Skeletal muscle cell (primary cell): ENCODE results near the gene NT5E.
A peak's percentile ranks its signal among the peaks of the same experiment; 100 is the strongest.

ENCODE experiments used
- DNase-seq: peaks from one replicate; pipeline ENCODE4 v3.0.0-alpha.2; 2010; ENCODE audit warnings: low read depth
- H3K4me3 ChIP-seq: 2 replicates; pipeline ENCODE4 v1.5.1; 2011; ENCODE audit warnings: low read depth, mild to moderate bottlenecking, control low read depth, low read length, moderate library complexity

The NT5E gene

DNA sequence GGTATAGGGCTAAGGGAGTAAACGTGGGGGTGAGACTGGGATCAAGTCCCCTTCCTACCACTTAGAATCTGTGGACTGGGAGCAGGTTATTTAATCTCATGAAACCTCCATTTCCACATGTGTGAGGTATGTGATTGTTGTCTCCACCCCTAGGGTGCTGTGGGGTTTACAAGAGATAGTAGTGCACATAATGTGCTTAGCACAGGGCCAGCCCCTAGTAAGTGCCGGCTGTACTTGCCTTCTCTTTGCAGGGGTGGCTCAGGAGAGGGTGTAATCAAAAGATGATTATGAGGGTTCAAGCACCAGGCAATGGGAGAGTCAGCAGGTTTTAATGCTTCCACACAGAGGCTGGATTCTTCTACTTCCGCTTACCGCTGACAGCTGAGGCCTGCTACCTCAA is 6.9 kb downstream of the NT5E start:
- DNase-seq: no peak
- no peak overlapping the region for H3K4me3 ChIP-seq

DNA sequence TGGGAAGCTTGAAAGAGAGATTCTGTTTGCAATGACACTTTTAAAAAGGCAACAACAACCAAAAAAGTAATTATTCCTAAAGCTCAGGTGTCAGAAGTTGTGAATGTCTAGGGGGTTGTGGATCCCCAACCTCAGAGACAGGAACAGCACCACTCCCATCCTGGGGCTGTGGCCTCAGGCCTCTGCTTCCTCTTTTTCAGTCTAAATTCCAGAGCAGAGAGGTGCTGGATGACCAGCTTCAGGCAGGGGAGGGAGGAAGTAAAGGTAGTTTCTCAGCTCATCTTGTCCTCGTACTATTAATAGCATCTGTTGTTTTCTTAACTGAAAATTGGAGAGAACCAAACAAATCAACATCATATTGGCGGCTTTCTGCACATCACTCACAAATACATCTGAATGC is 8.3 kb downstream of the NT5E start:
- H3K4me3 ChIP-seq: no peak overlapping the region
- DNase-seq: no peak

DNA sequence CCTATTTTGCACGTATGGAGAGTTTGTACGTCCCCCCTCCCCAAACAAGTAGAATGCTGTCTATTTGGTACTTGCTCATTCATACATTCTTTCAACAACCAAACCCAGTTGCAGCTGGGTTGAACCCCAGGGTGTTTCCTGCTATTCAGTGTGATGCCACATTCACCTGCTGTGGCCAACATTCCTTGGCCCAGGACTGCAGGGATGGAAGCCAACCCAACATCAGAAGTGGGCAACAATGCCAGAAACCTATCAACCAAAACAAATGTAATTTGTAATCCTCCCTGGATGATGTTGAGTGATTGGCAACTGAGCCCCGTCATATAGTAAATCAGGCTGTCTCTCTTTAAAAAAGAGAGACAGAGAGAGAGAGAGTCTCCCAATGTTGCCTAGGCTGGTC is 8.9 kb downstream of the NT5E start:
- DNase-seq: no peak
- no peak overlapping the region for H3K4me3 ChIP-seq

DNA sequence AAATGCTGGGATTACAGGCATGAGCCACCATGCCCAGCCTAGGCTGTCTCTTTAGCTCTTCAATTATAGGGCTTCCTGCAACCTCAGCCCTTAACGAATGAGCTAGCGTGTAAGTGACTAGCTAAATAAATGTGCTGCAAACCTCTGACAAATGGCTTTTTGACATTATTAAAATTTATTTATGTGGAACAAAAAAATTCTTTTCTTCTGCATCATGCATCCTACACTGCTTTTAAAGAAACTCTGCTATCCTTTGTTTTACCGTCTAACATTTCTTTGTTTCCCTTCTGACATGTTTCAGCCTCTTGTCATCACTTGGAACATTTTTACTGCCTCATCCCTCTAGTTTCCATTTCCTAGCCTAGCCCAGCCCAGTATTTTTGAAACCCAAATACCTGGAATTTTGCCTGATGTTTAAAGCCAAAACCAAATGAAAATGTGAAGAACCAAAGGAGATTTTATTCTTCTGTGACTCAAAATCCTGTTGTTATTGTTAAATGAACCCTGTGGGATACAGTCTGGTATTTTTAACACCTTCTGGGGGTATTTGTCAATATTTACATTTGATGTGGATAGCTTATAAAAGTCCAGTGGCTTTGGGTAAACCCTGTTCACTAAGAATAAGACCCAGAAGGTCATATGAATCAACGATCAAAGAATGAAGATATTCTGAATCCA is 9.5 kb downstream of the NT5E start:
- H3K4me3 ChIP-seq: no peak overlapping the region
- peak; percentile 83 for DNase-seq

DNA sequence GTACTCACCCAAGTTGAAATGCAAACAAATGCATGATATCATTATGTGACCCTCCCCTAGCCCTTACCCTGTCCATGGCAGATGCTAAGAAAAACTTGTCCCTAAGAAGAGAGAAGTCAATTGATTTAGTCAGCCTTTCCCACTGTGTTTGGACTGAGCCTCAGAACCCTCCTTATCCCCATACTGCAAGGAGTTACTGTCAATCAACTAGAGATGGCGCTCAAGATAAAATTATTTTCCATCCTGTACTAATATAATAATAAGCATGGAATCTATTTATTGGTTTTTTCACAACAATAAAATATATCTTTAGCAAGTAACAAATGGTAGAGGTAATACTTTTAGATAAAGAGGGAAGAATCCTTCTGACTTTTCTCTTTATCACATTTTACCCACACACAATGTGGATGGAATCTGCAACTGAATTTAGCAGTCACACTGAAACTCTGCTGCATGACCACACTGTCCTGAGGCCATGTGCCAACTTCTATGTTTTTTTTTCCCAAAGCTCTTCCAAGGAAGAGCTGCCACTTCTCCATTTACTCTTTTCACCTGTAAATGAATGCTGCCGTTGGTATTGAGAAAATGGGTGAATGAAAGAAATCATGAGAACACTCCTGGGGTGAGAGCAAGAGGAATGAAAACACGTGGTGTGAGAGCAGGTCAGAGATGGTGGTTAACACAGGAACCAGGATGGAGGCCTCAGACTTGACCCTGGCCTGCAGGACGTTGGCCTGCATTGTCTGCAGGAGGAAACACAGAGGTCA is 10.5 kb downstream of the NT5E start:
- no peak for DNase-seq
- no peak overlapping the region for H3K4me3 ChIP-seq

DNA sequence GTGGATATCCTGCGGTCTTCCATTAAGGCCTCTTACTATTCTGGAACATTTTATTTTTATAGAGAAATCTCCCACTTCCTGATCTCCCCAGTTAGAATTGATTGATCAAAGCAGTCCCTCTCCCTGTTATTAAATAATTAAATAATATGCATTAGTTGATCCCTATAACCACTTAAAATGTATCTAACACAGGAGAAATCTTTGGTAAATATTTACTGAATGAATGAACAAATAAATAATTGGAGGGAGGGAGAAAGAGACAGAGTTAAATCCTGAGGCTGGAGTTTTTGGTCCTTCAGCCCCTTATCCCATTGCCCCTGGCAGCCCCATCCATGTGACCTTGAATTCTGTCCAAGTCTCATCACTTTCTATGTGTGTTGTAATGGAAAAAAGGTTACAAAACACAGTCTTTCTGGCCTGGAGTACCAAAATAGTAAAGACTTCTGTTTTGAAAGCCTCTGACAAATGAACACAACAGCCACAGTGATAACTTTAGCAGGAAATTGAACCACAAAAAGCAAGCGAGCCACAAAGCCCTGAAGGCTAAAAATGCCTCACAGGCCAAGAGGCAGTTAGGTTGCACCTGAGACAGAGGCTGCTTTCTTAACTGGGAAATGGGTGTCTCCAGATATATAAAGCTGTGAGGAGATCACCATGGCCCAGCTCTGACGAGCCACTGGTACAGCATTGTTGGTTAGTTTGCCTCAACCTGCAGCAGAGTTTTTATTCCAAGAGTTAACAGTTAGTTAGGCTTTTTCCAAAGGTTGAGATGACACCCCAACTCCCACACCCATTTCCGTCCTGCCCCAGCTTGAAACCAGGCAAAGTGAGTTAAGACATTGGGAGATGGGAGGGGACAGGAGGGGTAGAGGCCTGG is 11.3 kb downstream of the NT5E start:
- DNase-seq: no peak
- no peak overlapping the region for H3K4me3 ChIP-seq

DNA sequence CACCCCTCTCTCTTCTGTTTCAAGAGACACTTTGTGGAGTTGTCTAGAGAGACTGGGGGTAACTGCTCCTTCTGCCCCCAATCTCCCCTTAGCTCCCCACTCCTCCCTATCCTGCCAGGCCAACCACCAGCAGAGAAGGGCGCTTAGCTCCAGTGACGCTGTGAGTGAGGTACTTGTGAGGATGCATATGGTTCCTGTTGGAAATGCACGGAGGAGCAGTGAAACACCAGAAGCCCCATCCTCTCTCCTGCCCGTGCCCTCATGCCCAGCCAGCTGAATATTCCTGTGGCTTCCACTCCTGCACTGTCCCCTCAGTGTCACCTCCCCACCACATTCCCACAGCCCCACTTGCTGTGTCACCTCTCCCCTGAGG is 11.9 kb downstream of the NT5E start:
- no peak for DNase-seq
- H3K4me3 ChIP-seq: no peak overlapping the region

DNA sequence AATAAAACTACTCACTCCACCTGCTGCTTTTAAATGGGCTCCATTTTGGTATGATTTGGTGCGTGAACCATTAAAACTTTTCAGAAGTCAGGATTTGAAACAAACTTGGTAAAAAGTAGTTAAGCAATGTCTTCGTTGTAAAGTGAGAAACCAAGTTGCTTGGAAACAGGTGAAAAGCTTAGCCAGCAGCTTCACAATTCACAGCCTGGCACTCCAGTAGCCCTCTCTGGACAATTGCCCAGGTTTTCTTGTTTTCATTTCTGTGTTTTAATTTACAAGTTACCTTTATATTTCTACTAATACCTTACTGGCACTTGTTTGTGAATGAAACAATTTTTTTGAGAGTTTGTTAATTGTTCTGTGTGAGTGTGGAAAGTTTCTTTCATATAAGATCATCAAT is 12.8 kb downstream of the NT5E start:
- DNase-seq: no peak
- no peak overlapping the region for H3K4me3 ChIP-seq

DNA sequence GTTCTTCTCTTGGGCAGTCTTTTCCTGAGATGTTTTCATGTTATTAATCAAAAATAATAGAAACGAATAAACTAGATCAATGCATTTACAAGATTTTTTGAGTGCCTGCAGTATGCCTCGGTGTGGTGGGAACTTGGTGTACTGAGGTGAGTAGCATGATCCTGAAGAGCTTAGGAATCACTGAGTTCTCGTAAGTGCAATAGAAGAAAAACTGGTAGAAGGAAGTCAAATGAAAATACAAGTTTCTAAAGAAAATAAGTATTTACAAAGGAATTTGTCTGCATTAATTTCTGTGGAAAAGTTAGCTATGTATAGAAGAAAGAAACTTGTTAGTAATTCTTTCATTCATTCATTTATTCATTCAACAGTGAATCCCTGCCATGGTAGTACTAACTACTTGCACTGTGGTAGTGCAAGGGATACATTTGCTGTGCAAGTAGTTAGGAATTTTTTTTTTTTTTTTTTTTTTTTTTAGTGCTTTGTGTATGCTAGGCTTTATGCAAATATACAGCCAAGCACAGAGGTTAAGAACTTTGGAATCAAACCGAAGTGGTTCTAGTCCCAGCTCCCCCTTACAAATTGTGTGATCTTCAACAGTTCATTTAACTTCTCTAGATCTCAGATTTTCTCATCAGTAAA is 13.9 kb downstream of the NT5E start:
- H3K4me3 ChIP-seq: no peak overlapping the region
- DNase-seq: no peak

DNA sequence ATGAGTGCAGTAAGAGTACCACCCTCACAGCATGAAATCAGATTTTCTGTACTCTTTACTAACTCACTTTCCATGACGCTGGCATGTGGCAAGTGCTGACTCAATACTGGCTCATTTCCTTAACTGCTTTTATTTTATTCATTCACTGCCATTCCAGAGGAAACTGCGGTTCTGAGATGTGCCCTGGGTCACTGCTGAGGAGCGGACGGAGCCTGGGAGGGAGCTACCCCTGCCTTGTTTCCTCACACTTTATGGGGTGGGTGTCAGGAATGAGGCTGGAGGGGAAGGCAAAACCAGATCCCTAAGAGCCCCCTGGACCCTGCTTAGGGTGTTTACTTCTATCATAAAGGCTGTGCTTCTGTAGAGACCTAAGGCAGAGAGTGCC is 14.4 kb downstream of the NT5E start:
- peak; percentile 95 for DNase-seq
- no peak overlapping the region for H3K4me3 ChIP-seq

DNA sequence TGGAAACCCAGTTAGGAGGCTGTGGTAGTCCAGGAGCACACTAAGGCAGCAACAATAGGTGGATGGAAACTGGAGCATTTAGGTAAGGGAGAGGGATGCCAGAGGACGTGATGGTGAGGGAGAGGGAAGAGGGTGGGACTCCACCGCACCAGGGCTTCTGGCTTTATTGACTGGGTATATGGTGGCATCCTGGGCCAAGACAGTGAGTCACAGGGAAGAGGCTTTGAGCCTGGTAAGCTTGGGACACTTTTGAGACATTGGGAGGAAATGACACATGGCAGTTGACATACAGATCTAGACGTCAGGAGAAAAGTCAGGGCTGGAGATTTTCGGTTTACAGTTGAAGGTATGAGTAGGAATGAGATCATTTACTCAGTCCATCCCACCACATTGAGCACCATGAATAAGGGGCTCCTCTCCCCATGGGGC is 14.9 kb downstream of the NT5E start:
- H3K4me3 ChIP-seq: no peak overlapping the region
- DNase-seq: peak; percentile 80

DNA sequence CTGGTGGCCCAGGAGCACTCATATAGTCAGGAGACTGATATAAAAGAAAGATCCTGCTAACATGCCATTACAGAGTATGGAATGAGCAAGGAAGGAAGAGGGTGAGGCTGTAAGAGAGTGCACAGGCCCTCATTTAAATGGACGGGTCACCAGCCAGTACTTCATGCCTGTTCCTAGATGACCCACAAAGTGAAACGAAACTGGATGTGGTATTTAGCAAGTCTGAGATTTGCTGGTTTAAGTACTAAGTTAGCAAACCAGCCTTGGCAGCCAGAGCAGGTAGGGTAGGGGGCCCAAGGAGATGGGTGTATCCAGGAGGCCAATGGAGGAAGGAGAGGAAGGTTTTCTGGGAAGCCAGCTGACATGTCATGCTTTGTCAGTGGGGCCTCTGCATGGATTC is 15.9 kb downstream of the NT5E start:
- H3K4me3 ChIP-seq: no peak overlapping the region
- DNase-seq: no peak

DNA sequence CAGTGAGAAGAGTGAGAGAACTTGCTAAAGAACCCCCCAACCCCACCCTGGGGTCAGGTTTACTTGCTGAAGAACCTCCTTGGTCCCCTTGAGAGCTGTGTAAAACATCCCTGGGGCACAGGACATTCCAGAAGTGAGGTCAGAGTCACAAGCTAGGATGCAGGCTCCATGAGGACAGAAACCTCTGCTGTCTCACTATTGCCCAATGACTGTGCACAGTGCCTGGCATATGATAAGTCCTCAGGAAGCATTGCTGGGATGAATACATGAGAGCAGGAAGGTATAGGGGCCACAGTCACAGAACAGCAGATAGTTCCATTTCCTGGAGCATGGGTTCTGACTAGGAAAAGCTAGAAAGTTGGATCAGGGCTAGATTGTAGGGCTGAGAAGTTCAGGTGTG is 18.4 kb downstream of the NT5E start:
- no peak for DNase-seq
- H3K4me3 ChIP-seq: no peak overlapping the region

DNA sequence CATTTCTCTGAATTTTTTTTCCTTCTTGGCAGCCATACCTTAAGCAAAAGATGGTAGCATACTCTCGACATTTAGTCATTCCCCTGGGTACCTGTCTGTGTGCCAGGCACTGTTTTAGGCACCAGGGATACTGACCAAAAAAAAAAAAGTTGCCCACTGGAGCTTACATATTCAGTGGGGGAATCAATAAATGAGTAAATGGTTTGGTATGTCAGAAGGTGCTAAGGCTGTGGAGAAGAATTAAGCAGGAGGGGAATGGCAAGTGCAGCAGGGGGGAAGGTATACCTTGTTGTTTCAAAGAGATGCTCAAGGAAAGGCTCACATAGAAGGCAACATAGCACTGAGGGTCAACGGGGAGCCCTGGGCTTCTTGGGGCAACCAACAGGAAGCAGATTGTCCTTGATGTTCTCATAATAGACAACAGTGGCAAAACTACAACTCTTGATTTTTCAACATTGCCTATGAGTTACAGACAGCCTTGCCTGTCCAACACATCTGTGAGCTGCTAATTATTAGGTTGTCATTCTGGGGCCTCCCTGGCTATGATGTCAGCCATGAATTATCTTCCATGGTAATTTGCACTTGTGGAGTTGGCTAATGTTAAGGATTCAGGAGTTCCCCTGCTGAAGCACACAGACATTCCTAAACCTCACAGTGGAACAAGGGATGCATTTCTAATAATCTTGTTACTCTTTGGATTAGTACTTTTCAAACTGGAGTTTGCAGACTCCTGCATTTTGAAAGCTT is 19.6 kb downstream of the NT5E start:
- no peak overlapping the region for H3K4me3 ChIP-seq
- DNase-seq: no peak

DNA sequence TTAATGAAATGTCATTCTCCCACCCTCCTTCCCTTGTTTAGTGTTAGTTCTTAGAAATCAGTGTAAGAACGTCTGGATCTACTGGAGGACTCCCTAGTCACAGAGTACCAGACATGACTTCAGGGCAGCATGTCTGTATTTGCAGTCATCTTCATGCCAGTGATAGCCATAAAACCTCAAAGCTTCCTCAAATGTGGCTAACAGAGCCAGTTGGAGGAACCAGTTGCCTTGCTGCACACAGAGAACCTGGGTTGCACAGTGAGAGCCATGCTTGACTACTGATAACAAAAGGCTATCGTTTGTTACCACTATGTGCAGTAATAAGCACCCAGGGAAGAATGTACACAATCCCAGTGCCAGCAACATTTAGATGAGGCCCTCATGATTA is 20.1 kb downstream of the NT5E start:
- no peak for DNase-seq
- H3K4me3 ChIP-seq: no peak overlapping the region

DNA sequence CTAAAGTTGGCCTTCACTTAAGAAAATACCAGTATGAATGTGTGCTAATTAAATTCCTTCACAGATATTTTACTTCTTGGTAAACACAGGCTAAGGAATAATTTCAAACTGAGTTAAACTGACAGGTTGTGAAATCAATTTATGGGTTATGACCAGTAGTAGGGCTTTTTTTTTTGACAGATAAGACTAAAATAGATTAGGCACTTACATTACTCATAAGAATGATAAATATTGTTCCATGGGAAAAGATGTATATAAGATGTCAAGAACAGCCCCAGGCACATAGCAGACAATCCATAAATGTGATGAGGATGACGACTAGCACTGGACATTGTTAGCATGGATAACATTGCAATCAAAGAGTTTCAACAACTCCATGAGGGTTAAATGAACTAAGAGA is 22.9 kb downstream of the NT5E start:
- H3K4me3 ChIP-seq: no peak overlapping the region
- no peak for DNase-seq

DNA sequence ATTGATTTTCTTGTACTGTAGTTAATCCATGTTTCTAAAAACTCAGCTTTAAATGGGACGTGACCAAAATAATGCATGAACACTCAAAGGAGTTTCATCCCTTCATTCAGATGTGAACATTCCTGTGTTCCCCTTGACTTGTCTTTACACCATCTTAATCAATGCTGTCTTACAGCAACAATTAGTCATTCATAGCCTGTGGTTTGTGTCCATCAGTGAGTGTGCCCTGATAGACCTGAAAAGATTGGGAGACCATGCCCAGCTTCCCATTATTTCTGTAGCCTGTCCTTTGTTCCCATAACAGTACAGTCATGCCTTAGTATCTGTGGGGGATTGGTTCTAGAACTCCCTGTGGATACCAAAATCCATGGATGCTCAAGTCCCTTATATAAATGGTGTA is 23.9 kb downstream of the NT5E start:
- DNase-seq: no peak
- H3K4me3 ChIP-seq: no peak overlapping the region

DNA sequence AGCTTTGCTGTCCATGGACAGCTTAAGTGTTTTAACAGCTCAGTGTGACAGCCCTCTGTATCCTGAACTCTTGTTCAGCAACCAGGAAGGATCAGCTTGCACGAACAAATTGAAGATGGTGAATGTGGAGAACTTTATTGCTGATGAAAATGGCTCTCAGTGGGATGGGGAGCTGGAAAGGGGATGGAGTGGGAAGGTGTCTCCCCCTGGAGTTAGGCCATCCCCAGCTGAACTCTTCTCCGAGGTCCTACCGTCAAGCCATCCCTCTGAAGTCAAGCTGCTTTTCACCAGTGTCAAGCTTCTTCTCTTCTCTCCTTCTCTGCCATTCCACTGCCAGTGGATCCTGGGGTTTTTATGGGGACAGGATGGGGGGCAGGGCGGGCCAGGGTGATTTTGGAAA is 26.6 kb downstream of the NT5E start:
- no peak overlapping the region for H3K4me3 ChIP-seq
- no peak for DNase-seq

DNA sequence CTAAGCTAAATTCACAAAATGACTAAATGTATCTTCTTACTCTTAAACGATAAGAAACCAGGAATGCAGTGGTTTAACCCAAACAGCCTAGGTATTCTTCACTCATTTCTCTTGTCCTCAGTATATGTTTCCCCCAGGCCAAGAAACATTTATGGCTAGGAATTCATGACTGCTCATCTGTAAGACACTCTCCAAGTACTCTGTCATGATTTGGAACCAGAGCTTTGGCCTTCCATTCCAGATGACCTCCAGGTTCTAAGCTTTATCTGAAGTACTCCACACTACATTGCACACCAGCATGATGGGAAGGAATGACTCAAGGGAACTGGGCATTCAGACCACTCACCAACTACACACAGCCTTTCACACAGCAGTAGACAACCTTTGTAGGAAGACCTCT is 29.3 kb downstream of the NT5E start:
- no peak overlapping the region for H3K4me3 ChIP-seq
- DNase-seq: no peak
